ENCODE results near the gene ZDHHC7. TPM values are rescaled to one million over a fixed set of nuclear protein-coding genes. Genes with fewer than 3 reads are reported as not detected.

Gene ZDHHC7
- total and polyA plus RNA-seq, 2 donors (not counting 1 experiment from before 2014, with no cell fraction given): 96.4 to 135 TPM

- Histone ChIP-seq H3K36me3 (ENCODE audit: control insufficient read depth, insufficient read depth, low read length) (no peaks in the 10 kb centered on the region), H3K79me2 (ENCODE audit: control insufficient read depth, insufficient read depth, low read length) (no peaks in the 10 kb centered on the region), H2AFZ (ENCODE audit: low read length) (no peak overlapping the region), H3K9ac (ENCODE audit: insufficient read depth, low read length) (no peak overlapping the region), H4K20me1 (ENCODE audit: control insufficient read depth, extremely low read depth, insufficient read depth, low read length) (no peaks in the 10 kb centered on the region), H3K4me1 (ENCODE audit: control insufficient read depth, extremely low read depth, insufficient read depth, low read length) (no peaks in the 10 kb centered on the region), H3K9me3 (ENCODE audit: control insufficient read depth, insufficient read depth, low read depth, low read length) (no peaks in the 10 kb centered on the region), H3K27me3 (ENCODE audit: control insufficient read depth, insufficient read depth, low read length) (no peaks in the 10 kb centered on the region), H3K27ac (ENCODE audit: insufficient read depth, low read length) (no peak overlapping the region), H3K4me3 (replicated peaks in 1 of 4; ENCODE audit: control extremely low read depth in 1 of 4, insufficient read depth in 1 of 4, low read depth in 3 of 4, low read length in 4 of 4) (no peak overlapping the region), H3K4me2 (ENCODE audit: extremely low read depth, insufficient read depth, low read length) (no peak overlapping the region)
- no peak for DNase-seq (ENCODE audit: low read depth in 2 of 2)
- TF ChIP-seq EZH2 (IDR thresholded peaks at IDR 0.05; ENCODE audit: low read length, missing control alignments) (no peak), CTCF (conservative IDR thresholded peaks at IDR 0.05 in 1 of 2, IDR thresholded peaks at IDR 0.05 in 1 of 2; ENCODE audit: low read depth in 1 of 2, low read length in 2 of 2) (no peak)
Measured at GRCh38 chr16:84948851-84949610, 62.3 kb downstream of the ZDHHC7 start.

- Histone ChIP-seq H3K79me2 (ENCODE audit: control insufficient read depth, insufficient read depth, low read length) (no peaks in the 10 kb centered on the region), H3K27ac (ENCODE audit: insufficient read depth, low read length) (no peak overlapping the region), H3K36me3 (ENCODE audit: control insufficient read depth, insufficient read depth, low read length) (no peaks in the 10 kb centered on the region), H3K9me3 (ENCODE audit: control insufficient read depth, insufficient read depth, low read depth, low read length) (no peaks in the 10 kb centered on the region), H3K27me3 (ENCODE audit: control insufficient read depth, insufficient read depth, low read length) (no peaks in the 10 kb centered on the region), H4K20me1 (ENCODE audit: control insufficient read depth, extremely low read depth, insufficient read depth, low read length) (no peaks in the 10 kb centered on the region), H3K4me2 (ENCODE audit: extremely low read depth, insufficient read depth, low read length) (no peak overlapping the region), H3K4me3 (replicated peaks in 1 of 4; ENCODE audit: control extremely low read depth in 1 of 4, insufficient read depth in 1 of 4, low read depth in 3 of 4, low read length in 4 of 4) (no peak overlapping the region), H3K4me1 (ENCODE audit: control insufficient read depth, extremely low read depth, insufficient read depth, low read length) (no peaks in the 10 kb centered on the region), H2AFZ (ENCODE audit: low read length) (no peak overlapping the region), H3K9ac (ENCODE audit: insufficient read depth, low read length) (no peak overlapping the region)
- TF ChIP-seq CTCF (conservative IDR thresholded peaks at IDR 0.05 in 1 of 2, IDR thresholded peaks at IDR 0.05 in 1 of 2; ENCODE audit: low read depth in 1 of 2, low read length in 2 of 2): no peak
- TF ChIP-seq EZH2 (IDR thresholded peaks at IDR 0.05; ENCODE audit: low read length, missing control alignments): no peak
- DNase-seq (ENCODE audit: low read depth in 2 of 2): no peak
Measured at GRCh38 chr16:84947996-84948850, 63.1 kb downstream of the ZDHHC7 start.

- no peaks in the 10 kb centered on the region for H3K79me2 ChIP-seq (ENCODE audit: control insufficient read depth, insufficient read depth, low read length)
- no peak for TF ChIP-seq EZH2 (IDR thresholded peaks at IDR 0.05; ENCODE audit: low read length, missing control alignments)
- TF ChIP-seq CTCF (conservative IDR thresholded peaks at IDR 0.05 in 1 of 2, IDR thresholded peaks at IDR 0.05 in 1 of 2; ENCODE audit: low read depth in 1 of 2, low read length in 2 of 2): no peak
- H3K4me1 ChIP-seq (ENCODE audit: control insufficient read depth, extremely low read depth, insufficient read depth, low read length): no peaks in the 10 kb centered on the region
- H3K4me3 ChIP-seq (replicated peaks in 1 of 4; ENCODE audit: control extremely low read depth in 1 of 4, insufficient read depth in 1 of 4, low read depth in 3 of 4, low read length in 4 of 4): no peak overlapping the region
- H3K27ac ChIP-seq (ENCODE audit: insufficient read depth, low read length): no peak overlapping the region
- H3K4me2 ChIP-seq (ENCODE audit: extremely low read depth, insufficient read depth, low read length): no peak overlapping the region
- H3K9me3 ChIP-seq (ENCODE audit: control insufficient read depth, insufficient read depth, low read depth, low read length): no peaks in the 10 kb centered on the region
- H2AFZ ChIP-seq (ENCODE audit: low read length): no peak overlapping the region
- H4K20me1 ChIP-seq (ENCODE audit: control insufficient read depth, extremely low read depth, insufficient read depth, low read length): no peaks in the 10 kb centered on the region
- no peaks in the 10 kb centered on the region for H3K36me3 ChIP-seq (ENCODE audit: control insufficient read depth, insufficient read depth, low read length)
- DNase-seq (ENCODE audit: low read depth in 2 of 2): no peak
- H3K9ac ChIP-seq (ENCODE audit: insufficient read depth, low read length): no peak overlapping the region
- H3K27me3 ChIP-seq (ENCODE audit: control insufficient read depth, insufficient read depth, low read length): no peaks in the 10 kb centered on the region
Measured at GRCh38 chr16:84947022-84947421, 64.3 kb downstream of the ZDHHC7 start.
